Activated CD4-positive, alpha-beta T cell treated with anti-CD3 and anti-CD28 coated beads for 36 hours (primary cell): ENCODE results near the gene IFNL1. TPM values are rescaled to one million over a fixed set of nuclear protein-coding genes. Genes with fewer than 3 reads are reported as not detected.

ENCODE experiments used
- ATAC-seq: fragments of 200-7000 bp; cut with Tn5 transposase; one replicate; pipeline ENCODE4 v1.10.0; 2021; ENCODE audit warnings: mild to moderate bottlenecking, moderate library complexity
- CTCF ChIA-PET: fragments of 350-600 bp; sonication (Branson Sonifier 250); formaldehyde crosslinking; loops from one replicate; lab custom pipeline; 2021; ENCODE audit warnings: antibody characterized with exemption; lab: Charles Lee
- POLR2A ChIA-PET: fragments of 350-600 bp; sonication (Branson Sonifier 250); formaldehyde crosslinking; loops from one replicate; lab custom pipeline; 2021; ENCODE audit warnings: antibody characterized with exemption, inconsistent platforms; lab: Charles Lee
- DNase-seq: peaks from one replicate; pipeline ENCODE4 v3.0.0-alpha.2; 2020
- H3K27ac Mint-ChIP-seq: one replicate; pipeline ENCODE4 v1.8.0; 2021; ENCODE audit warnings: mixed read lengths
- H3K27me3 Mint-ChIP-seq: one replicate; pipeline ENCODE4 v1.8.0; 2021; ENCODE audit warnings: mixed read lengths
- H3K36me3 Mint-ChIP-seq: one replicate; pipeline ENCODE4 v1.8.0; 2021; ENCODE audit warnings: low read depth, mixed read lengths
- H3K4me1 Mint-ChIP-seq: one replicate; pipeline ENCODE4 v1.8.0; 2021; ENCODE audit warnings: mixed read lengths
- H3K4me3 Mint-ChIP-seq: one replicate; pipeline ENCODE4 v1.8.0; 2021; ENCODE audit warnings: mild to moderate bottlenecking, moderate library complexity, mixed read lengths
- H3K9me3 Mint-ChIP-seq: one replicate; pipeline ENCODE4 v1.8.0; 2021; ENCODE audit warnings: low read depth, mixed read lengths
- intact Hi-C, 2 experiments: fragments of 100-400 bp; cut with DNase I in 1 of 2; cut with micrococcal nuclease in 1 of 2; formaldehyde crosslinking; loops; one replicate each; pipeline versions ENCODE4 v1.14.2 to v1.15.1; 2022 to 2024; cut with DNase I, micrococcal nuclease
- total RNA-seq, 2 experiments: library from RNA; stranded (reverse); gene quantifications; one replicate each; pipeline ENCODE4 v1.2.3, GENCODE V29; 2021

Gene IFNL1
- total RNA-seq, 2 experiments from 2014 or later: 0.50 to 0.51 TPM

- Mint-ChIP-seq H3K4me3 (no peak overlapping the region), H3K27ac (no peak overlapping the region), H3K4me1 (no peaks in the 10 kb centered on the region), H3K9me3 (no peaks in the 10 kb centered on the region), H3K36me3 (no peaks in the 10 kb centered on the region), H3K27me3 (peaks cover 5% of the 10 kb centered on the region)
- CTCF ChIA-PET: interaction anchor here (0.6 kb wide), 1 partner anchor 79 kb away, joined by 3 read pairs; the partner anchor contains the start of gene NCCRP1
- POLR2A ChIA-PET: no interaction called here
- DNase-seq (no peak), ATAC-seq (no peak)
- intact Hi-C loops: no loop called here
These were observed 20.6 kb upstream of the IFNL1 start for GRCh38 chr19:39275578-39275977.

- no peak for DNase-seq
- ChIA-PET POLR2A (no interaction called here), CTCF (no interaction called here)
- H3K27me3 Mint-ChIP-seq: no peaks in the 10 kb centered on the region
- H3K9me3 Mint-ChIP-seq: no peaks in the 10 kb centered on the region
- H3K36me3 Mint-ChIP-seq: no peaks in the 10 kb centered on the region
- intact Hi-C loops: no loop called here
- no peak overlapping the region for H3K27ac Mint-ChIP-seq
- no peak for ATAC-seq
- H3K4me1 Mint-ChIP-seq: no peaks in the 10 kb centered on the region
- no peak overlapping the region for H3K4me3 Mint-ChIP-seq
These were observed 19.5 kb upstream of the IFNL1 start for GRCh38 chr19:39276740-39277139.

DNA sequence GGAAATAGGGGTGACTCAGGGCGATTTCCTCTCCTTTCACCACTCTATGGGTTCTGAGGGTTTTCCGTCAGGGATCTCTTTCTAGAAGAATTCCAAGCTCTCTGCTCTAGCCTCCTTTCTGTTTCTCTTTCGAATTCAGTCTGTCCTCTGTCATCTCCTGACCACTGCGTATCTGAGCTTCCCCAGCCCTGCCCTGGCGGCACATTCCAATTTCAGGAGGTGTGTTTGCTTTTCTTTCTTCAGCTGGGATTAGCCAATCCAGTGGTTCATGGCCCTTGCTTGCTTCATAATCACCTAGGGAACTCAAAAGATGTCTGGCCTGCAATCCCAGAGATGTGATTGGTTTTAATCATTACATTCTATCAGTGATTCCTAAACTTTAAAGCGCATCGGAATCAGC lies 18.6 kb upstream of the IFNL1 start:
- intact Hi-C loops: no loop called here
- DNase-seq: no peak
- Mint-ChIP-seq H3K27me3 (peaks cover 2% of the 10 kb centered on the region), H3K9me3 (peaks cover 2% of the 10 kb centered on the region), H3K36me3 (no peaks in the 10 kb centered on the region), H3K4me3 (no peak overlapping the region), H3K27ac (no peak overlapping the region), H3K4me1 (no peaks in the 10 kb centered on the region)
- no peak for ATAC-seq
- CTCF ChIA-PET: no interaction called here
- POLR2A ChIA-PET: no interaction called here

DNA sequence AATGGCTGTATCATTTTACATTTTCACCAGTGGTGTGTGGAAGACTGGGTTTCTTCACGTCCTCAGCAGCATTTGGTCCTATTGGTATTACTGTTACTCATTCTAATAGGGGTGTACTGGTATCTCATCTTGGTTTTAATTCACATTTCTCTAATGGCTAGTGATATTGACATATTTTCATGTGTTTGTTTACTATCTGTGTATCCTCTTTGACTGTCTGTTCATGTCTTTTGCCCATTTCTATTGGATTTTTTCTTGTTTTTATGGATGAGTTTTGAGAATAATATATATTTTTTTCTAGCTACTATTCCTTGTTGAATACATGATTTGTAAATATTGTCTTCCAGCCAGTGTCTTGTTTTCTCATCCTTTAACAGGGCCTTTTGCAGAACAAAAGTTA lies 14.2 kb upstream of the IFNL1 start:
- Mint-ChIP-seq H3K27me3 (peaks cover 4% of the 10 kb centered on the region), H3K27ac (no peak overlapping the region), H3K36me3 (no peaks in the 10 kb centered on the region), H3K4me3 (no peak overlapping the region), H3K9me3 (peaks cover 2% of the 10 kb centered on the region), H3K4me1 (no peaks in the 10 kb centered on the region)
- intact Hi-C loops: no loop called here
- DNase-seq: no peak
- no peak for ATAC-seq
- ChIA-PET CTCF (interaction anchor here (0.6 kb wide), 1 partner anchor 1303 kb away, joined by 3 read pairs; no protein-coding TSS in a partner anchor), POLR2A (no interaction called here)

DNA sequence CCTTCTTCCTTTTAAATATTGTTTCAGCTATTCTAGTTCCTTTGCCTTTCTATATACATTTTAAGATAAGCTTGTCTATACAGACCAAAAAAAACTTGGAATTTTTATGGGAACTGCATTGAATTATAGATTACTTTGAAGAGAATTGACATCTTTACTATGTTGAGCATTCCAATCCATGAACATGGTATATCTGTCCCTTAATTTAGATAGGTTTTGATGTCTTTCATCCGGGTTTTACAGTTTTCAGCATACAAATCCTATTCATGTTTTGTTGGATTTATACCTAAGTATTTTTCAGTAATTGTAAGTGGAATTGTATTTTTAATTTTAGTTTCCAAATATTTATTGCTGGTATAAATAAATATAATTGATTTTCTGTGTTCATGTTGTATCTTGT lies 12.2 kb upstream of the IFNL1 start:
- no peak for ATAC-seq
- Mint-ChIP-seq H3K4me3 (no peak overlapping the region), H3K27ac (no peak overlapping the region), H3K36me3 (no peaks in the 10 kb centered on the region), H3K4me1 (no peaks in the 10 kb centered on the region), H3K27me3 (peaks cover 4% of the 10 kb centered on the region), H3K9me3 (peaks cover 2% of the 10 kb centered on the region)
- intact Hi-C loops: no loop called here
- ChIA-PET CTCF (no interaction called here), POLR2A (no interaction called here)
- no peak for DNase-seq

- no peaks in the 10 kb centered on the region for H3K36me3 Mint-ChIP-seq
- ChIA-PET CTCF (no interaction called here), POLR2A (no interaction called here)
- intact Hi-C loops: no loop called here
- peaks cover 9% of the 10 kb centered on the region for H3K27me3 Mint-ChIP-seq
- H3K4me1 Mint-ChIP-seq: peaks cover 8% of the 10 kb centered on the region
- H3K9me3 Mint-ChIP-seq: no peaks in the 10 kb centered on the region
- H3K27ac Mint-ChIP-seq: no peak overlapping the region
- ATAC-seq: no peak
- H3K4me3 Mint-ChIP-seq: no peak overlapping the region
- DNase-seq: no peak
These were observed 2.8 kb upstream of the IFNL1 start for GRCh38 chr19:39293394-39293793.

DNA sequence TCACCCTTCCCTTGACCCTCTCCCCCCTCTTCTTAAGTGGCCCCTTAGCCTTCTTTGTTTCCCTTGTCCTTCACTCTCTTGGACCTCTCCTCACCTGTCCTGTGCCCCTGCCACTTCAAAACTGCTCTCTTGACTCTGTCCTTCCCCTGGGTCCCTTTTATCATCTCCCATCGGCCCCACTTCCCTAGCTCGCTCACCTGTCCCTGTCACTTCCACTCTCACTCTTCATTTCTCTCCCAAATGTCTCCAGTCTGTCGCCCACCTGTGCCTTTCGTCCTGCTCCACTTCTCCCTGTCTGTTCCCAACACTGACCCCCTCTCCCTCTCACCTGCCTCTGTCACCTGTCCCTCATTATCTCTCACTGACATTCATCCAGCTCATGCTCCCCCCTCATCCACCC lies 699 bp downstream of the IFNL1 start:
- H3K27me3 Mint-ChIP-seq: peaks cover 4% of the 10 kb centered on the region
- H3K9me3 Mint-ChIP-seq: no peaks in the 10 kb centered on the region
- intact Hi-C loops: no loop called here
- DNase-seq (no peak), ATAC-seq (no peak)
- H3K4me1 Mint-ChIP-seq: peaks cover 9% of the 10 kb centered on the region
- no peaks in the 10 kb centered on the region for H3K36me3 Mint-ChIP-seq
- H3K27ac Mint-ChIP-seq: peak overlapping the region; percentile 26
- CTCF ChIA-PET: interaction anchor here (0.7 to 1.5 kb wide), 2 partner anchors 26 to 245 kb away, joined by 3 to 5 read pairs; no protein-coding TSS in a partner anchor
- H3K4me3 Mint-ChIP-seq: no peak overlapping the region
- POLR2A ChIA-PET: interaction anchor here (0.7 kb wide), 1 partner anchor 457 kb away, joined by 5 read pairs; no protein-coding TSS in a partner anchor

DNA sequence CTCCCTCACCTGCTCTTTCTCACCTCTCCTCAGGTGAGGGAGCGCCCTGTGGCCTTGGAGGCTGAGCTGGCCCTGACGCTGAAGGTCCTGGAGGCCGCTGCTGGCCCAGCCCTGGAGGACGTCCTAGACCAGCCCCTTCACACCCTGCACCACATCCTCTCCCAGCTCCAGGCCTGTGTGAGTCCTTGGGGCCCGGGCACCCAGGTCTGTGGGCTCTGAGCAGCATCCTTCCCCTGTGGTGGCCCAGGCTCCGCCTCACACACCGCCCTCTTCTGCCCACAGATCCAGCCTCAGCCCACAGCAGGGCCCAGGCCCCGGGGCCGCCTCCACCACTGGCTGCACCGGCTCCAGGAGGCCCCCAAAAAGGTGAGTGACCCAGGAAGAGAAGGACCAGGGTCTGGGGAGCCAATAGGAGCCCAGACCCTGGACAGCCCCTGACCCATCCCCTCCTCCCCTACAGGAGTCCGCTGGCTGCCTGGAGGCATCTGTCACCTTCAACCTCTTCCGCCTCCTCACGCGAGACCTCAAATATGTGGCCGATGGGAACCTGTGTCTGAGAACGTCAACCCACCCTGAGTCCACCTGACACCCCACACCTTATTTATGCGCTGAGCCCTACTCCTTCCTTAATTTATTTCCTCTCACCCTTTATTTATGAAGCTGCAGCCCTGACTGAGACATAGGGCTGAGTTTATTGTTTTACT lies 1.9 kb downstream of the IFNL1 start:
- H3K4me3 Mint-ChIP-seq: no peak overlapping the region
- ATAC-seq (peak; percentile 89), DNase-seq (peak; percentile 65)
- no peaks in the 10 kb centered on the region for H3K9me3 Mint-ChIP-seq
- CTCF ChIA-PET: interaction anchor here (0.7 kb wide), 1 partner anchor 8 kb away, joined by 3 read pairs; no protein-coding TSS in a partner anchor
- intact Hi-C loops: no loop called here
- H3K36me3 Mint-ChIP-seq: no peaks in the 10 kb centered on the region
- no peak overlapping the region for H3K27ac Mint-ChIP-seq
- POLR2A ChIA-PET: no interaction called here
- H3K4me1 Mint-ChIP-seq: peaks cover 9% of the 10 kb centered on the region
- H3K27me3 Mint-ChIP-seq: peaks cover 3% of the 10 kb centered on the region

DNA sequence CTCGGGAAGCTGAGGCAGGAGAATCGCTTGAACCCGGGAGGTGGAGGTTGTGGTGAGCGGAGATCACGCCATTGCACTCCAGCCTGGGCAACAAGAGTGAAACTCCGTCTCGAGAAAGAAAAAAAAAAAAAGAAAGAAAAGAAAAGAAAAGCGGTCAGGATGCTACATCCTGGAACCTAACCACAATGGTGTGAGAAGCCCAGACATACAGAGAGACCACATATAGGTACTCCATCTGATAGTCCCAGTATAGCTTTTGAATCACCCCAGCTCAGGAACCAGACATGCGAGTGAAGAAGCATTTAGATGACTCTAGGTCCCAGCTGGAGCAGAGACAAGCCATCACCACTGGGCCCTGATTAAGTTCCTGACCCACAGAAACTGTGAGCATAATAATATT lies 3.2 kb downstream of the IFNL1 start:
- Mint-ChIP-seq H3K36me3 (no peaks in the 10 kb centered on the region), H3K4me3 (no peak overlapping the region), H3K27ac (no peak overlapping the region), H3K4me1 (peaks cover 9% of the 10 kb centered on the region), H3K9me3 (no peaks in the 10 kb centered on the region), H3K27me3 (peaks cover 2% of the 10 kb centered on the region)
- no peak for DNase-seq
- ATAC-seq: peak; percentile 54
- ChIA-PET CTCF (no interaction called here), POLR2A (no interaction called here)
- intact Hi-C loops: no loop called here

GRCh38 chr19:39299832-39300231 lies 3.6 kb downstream of the IFNL1 start:
- CTCF ChIA-PET: interaction anchor here (0.7 kb wide), 1 partner anchor 369 kb away, joined by 4 read pairs; the partner anchor contains the start of genes MRPS12 and SARS2

DNA sequence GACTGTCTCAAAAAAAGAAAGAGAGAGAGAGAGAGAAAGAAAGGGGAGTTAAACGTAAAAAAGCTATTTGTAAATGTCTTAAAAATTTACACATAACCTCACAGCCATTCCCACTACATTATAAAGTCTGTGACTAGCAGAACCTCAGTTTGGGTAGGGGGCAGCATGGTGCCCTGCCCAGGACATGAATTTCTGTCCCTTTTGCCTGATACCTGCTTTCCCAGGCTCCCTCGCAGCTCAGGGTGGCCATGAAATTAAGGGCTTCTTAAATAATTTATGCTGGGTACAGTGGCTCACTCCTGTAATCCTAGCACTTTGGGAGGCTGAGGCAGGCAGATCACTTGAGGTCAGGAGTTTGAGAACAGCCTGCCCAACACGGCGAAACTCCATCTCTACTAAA lies 4.8 kb downstream of the IFNL1 start:
- H3K4me1 Mint-ChIP-seq: peaks cover 9% of the 10 kb centered on the region
- no peaks in the 10 kb centered on the region for H3K9me3 Mint-ChIP-seq
- POLR2A ChIA-PET: no interaction called here
- H3K36me3 Mint-ChIP-seq: no peaks in the 10 kb centered on the region
- no peak overlapping the region for H3K4me3 Mint-ChIP-seq
- H3K27me3 Mint-ChIP-seq: peaks cover 2% of the 10 kb centered on the region
- CTCF ChIA-PET: interaction anchor here (0.9 to 1.0 kb wide), 2 partner anchors 102 to 113 kb away, joined by 3 read pairs; no protein-coding TSS in a partner anchor
- H3K27ac Mint-ChIP-seq: no peak overlapping the region
- no peak for ATAC-seq
- intact Hi-C loops: no loop called here
- DNase-seq: no peak

More at GRCh38 chr19:39299832-39300231, 3.6 kb downstream of the IFNL1 start:
- Mint-ChIP-seq H3K27ac (no peak overlapping the region), H3K4me1 (peaks cover 9% of the 10 kb centered on the region), H3K27me3 (peaks cover 2% of the 10 kb centered on the region), H3K36me3 (no peaks in the 10 kb centered on the region), H3K4me3 (no peak overlapping the region), H3K9me3 (no peaks in the 10 kb centered on the region)
- ATAC-seq (no peak), DNase-seq (no peak)
- POLR2A ChIA-PET: no interaction called here
- intact Hi-C loops: no loop called here

- intact Hi-C loops: no loop called here
- no peak overlapping the region for H3K27ac Mint-ChIP-seq
- POLR2A ChIA-PET: no interaction called here
- no peaks in the 10 kb centered on the region for H3K36me3 Mint-ChIP-seq
- no peak for ATAC-seq
- H3K27me3 Mint-ChIP-seq: peaks cover 2% of the 10 kb centered on the region
- H3K4me1 Mint-ChIP-seq: peaks cover 9% of the 10 kb centered on the region
- CTCF ChIA-PET: interaction anchor here (0.9 to 1.0 kb wide), 2 partner anchors 102 to 114 kb away, joined by 3 read pairs; no protein-coding TSS in a partner anchor
- no peak for DNase-seq
- no peaks in the 10 kb centered on the region for H3K9me3 Mint-ChIP-seq
- no peak overlapping the region for H3K4me3 Mint-ChIP-seq
These were observed 5.4 kb downstream of the IFNL1 start for GRCh38 chr19:39301562-39301961.
